ENCODE measurements around the gene PABPC1L.

Gene PABPC1L

DNA sequence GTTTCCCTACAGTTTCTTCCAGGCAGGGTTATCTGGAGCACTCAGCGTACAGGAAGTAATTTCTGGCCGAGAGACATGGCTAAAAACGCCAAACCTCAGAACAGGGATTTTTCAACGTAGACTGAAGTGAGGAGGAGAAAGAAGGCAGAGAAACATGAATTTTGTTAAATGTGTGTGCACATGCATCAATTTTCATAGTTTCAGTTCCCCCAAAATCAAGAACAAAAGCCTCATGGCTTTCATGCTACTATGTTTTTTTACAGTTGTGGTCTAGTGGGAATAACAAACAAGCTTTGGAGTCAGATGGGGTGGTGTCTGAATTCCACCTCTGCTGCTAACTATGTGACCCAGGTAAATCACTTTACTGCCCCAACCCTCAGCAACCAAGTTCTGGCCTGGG lies 45.4 kb downstream of the PABPC1L start:
- H3K79me2 ChIP-seq (ENCODE audit: low read length), result peaks cover 68% of the 10 kb centered on the region
- no peak overlapping the region for H2AFZ ChIP-seq (ENCODE audit: low read length)
- 0 out of 2 replicates have a peak overlapping the region, but pooled peaks have one; percentile 15 for H3K27ac ChIP-seq (ENCODE audit: low read length)
- no peak overlapping the region for H3K4me3 ChIP-seq (ENCODE audit: low read length)
- peaks cover 7% of the 10 kb centered on the region; the same call in 1 of the 2 replicates for H3K4me1 ChIP-seq (ENCODE audit: low read length)
- H4K20me1 ChIP-seq (ENCODE audit: insufficient read depth, low read length), result no peaks in the 10 kb centered on the region
- H3K4me2 ChIP-seq (ENCODE audit: low read depth, low read length), result no peak overlapping the region
- no peaks in the 10 kb centered on the region for H3K27me3 ChIP-seq (replicated peaks; ENCODE audit: insufficient read depth, low read length)
- H3F3A ChIP-seq (ENCODE audit: insufficient read depth, low read length), result no peaks in the 10 kb centered on the region
- TF ChIP-seq, protein P1, sequence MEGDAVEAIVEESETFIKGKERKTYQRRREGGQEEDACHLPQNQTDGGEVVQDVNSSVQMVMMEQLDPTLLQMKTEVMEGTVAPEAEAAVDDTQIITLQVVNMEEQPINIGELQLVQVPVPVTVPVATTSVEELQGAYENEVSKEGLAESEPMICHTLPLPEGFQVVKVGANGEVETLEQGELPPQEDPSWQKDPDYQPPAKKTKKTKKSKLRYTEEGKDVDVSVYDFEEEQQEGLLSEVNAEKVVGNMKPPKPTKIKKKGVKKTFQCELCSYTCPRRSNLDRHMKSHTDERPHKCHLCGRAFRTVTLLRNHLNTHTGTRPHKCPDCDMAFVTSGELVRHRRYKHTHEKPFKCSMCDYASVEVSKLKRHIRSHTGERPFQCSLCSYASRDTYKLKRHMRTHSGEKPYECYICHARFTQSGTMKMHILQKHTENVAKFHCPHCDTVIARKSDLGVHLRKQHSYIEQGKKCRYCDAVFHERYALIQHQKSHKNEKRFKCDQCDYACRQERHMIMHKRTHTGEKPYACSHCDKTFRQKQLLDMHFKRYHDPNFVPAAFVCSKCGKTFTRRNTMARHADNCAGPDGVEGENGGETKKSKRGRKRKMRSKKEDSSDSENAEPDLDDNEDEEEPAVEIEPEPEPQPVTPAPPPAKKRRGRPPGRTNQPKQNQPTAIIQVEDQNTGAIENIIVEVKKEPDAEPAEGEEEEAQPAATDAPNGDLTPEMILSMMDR (IDR thresholded peaks at IDR 0.05; ENCODE audit: low read length), result no peak
- TF ChIP-seq EZH2phosphoT487 (IDR thresholded peaks at IDR 0.05; ENCODE audit: low read length) (no peak), EZH2 (optimal IDR thresholded peaks at IDR 0.05; ENCODE audit: low read depth, low read length) (no peak)
- DNase-seq, result no peak
- no peak overlapping the region for H3K9ac ChIP-seq (ENCODE audit: low read length)
- peaks cover 18% of the 10 kb centered on the region; the same call in 1 of the 2 replicates for H3K36me3 ChIP-seq (replicated peaks; ENCODE audit: insufficient read depth, low read length)
- no peaks in the 10 kb centered on the region for H3K9me3 ChIP-seq (replicated peaks; ENCODE audit: insufficient read depth, low read length)
- H3K9me2 ChIP-seq (replicated peaks; ENCODE audit: insufficient read depth, low read length), result no peaks in the 10 kb centered on the region

DNA sequence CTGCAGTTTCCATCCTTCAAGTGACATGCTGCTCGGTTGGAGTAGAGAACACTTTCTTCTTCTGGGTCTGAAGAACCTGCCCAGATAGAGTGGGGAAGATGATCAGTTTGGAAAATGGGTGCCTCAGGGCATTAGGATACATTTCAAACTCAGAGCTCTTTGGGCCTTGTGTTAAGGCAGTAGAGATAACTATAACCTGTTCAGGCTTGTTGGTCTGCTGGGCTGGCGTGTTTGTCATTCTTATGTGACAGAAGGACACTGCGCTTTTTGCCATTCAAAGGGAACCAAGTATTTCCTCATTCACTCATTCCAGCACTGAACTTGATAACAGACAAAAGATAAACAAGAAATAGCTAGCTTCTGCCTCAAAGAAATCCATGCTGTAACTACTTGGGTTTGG lies 46.5 kb downstream of the PABPC1L start:
- TF ChIP-seq, protein P1 (IDR thresholded peaks at IDR 0.05; ENCODE audit: low read length), result no peak
- no peak for TF ChIP-seq EZH2phosphoT487 (IDR thresholded peaks at IDR 0.05; ENCODE audit: low read length)
- TF ChIP-seq EZH2 (optimal IDR thresholded peaks at IDR 0.05; ENCODE audit: low read depth, low read length), result no peak
- H3K4me1 ChIP-seq (ENCODE audit: low read length), result peaks cover 16% of the 10 kb centered on the region
- H4K20me1 ChIP-seq (ENCODE audit: insufficient read depth, low read length), result no peaks in the 10 kb centered on the region
- H3K4me2 ChIP-seq (ENCODE audit: low read depth, low read length), result no peak overlapping the region
- H2AFZ ChIP-seq (ENCODE audit: low read length), result no peak overlapping the region
- H3K79me2 ChIP-seq (ENCODE audit: low read length), result peaks cover 68% of the 10 kb centered on the region
- H3K27ac ChIP-seq (ENCODE audit: low read length), result no peak overlapping the region
- DNase-seq, result no peak
- H3K36me3 ChIP-seq (replicated peaks; ENCODE audit: insufficient read depth, low read length), result 0 out of 2 replicates have a peak, but pooled peaks cover 8% of the 10 kb centered on the region
- H3K27me3 ChIP-seq (replicated peaks; ENCODE audit: insufficient read depth, low read length), result no peaks in the 10 kb centered on the region
- H3K9ac ChIP-seq (ENCODE audit: low read length), result no peak overlapping the region
- H3K4me3 ChIP-seq (ENCODE audit: low read length), result no peak overlapping the region
- no peaks in the 10 kb centered on the region for H3F3A ChIP-seq (ENCODE audit: insufficient read depth, low read length)
- H3K9me3 ChIP-seq (replicated peaks; ENCODE audit: insufficient read depth, low read length), result no peaks in the 10 kb centered on the region
- no peaks in the 10 kb centered on the region for H3K9me2 ChIP-seq (replicated peaks; ENCODE audit: insufficient read depth, low read length)

DNA sequence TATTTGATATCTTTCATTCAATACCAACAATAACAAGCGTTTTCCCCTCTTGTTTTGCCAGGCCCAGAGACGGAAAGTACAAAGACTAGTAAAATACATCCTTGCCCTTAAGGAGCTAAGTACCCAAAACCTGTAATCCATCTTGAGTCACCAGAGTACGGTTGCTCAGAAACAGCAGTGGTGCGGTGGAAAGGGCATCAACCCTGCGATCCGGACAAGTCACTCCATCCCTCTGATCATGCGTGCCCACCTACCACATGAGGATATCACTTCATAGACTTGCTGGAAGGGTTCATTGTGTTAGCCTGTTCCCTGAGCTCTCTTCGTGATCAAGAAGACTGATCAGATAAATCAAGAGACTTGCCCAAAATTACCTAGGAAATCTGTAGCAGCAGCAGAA lies 48.4 kb downstream of the PABPC1L start:
- Histone ChIP-seq H3K4me3 (ENCODE audit: low read length) (no peak overlapping the region), H4K20me1 (ENCODE audit: insufficient read depth, low read length) (no peaks in the 10 kb centered on the region), H3K4me2 (ENCODE audit: low read depth, low read length) (peak overlapping the region; percentile 91; the same call in 1 of the 2 replicates), H3K36me3 (replicated peaks; ENCODE audit: insufficient read depth, low read length) (0 out of 2 replicates have a peak, but pooled peaks cover 7% of the 10 kb centered on the region), H3K27me3 (replicated peaks; ENCODE audit: insufficient read depth, low read length) (no peaks in the 10 kb centered on the region), H3F3A (ENCODE audit: insufficient read depth, low read length) (no peaks in the 10 kb centered on the region), H3K9me3 (replicated peaks; ENCODE audit: insufficient read depth, low read length) (no peaks in the 10 kb centered on the region), H3K4me1 (ENCODE audit: low read length) (peaks cover 17% of the 10 kb centered on the region), H3K9me2 (replicated peaks; ENCODE audit: insufficient read depth, low read length) (no peaks in the 10 kb centered on the region), H3K79me2 (ENCODE audit: low read length) (peaks cover 62% of the 10 kb centered on the region), H3K27ac (ENCODE audit: low read length) (no peak overlapping the region), H3K9ac (ENCODE audit: low read length) (no peak overlapping the region), H2AFZ (ENCODE audit: low read length) (no peak overlapping the region)
- DNase-seq, result no peak
- TF ChIP-seq EZH2phosphoT487 (IDR thresholded peaks at IDR 0.05; ENCODE audit: low read length) (no peak), EZH2 (optimal IDR thresholded peaks at IDR 0.05; ENCODE audit: low read depth, low read length) (no peak)
- TF ChIP-seq, protein P1 (IDR thresholded peaks at IDR 0.05; ENCODE audit: low read length), result no peak

Measured in MM.1S (cell line).